H1 (cell line): ENCODE data around the gene SCAPER. TPM values are rescaled to one million over a fixed set of nuclear protein-coding genes. Genes with fewer than 3 reads are reported as not detected.

ENCODE experiments used
- SP4 ChIP-seq: IDR thresholded peaks from 2 replicates; pipeline ENCODE4 v1.6.1; 2012; ENCODE audit warnings: low read length, inconsistent platforms
- polyA plus RNA-seq, 7 experiments: library from polyadenylated mRNA; depleted of rRNA in 3 of 7; stranded (reverse) in 5 of 7; unstranded in 2 of 7; fragments of >200 nt in 5 of 7; fragments of 200-250 nt in 2 of 7; gene quantifications; 1 replicate in 5 of 7; 2 replicates in 1 of 7; 4 replicates in 1 of 7; pipeline versions ENCODE4 v1.2.1 to v1.2.3, GENCODE V29; 2011 to 2013; ENCODE audit warnings: missing spikeins in 2 of 7, mixed read lengths in 2 of 7
- total RNA-seq: library from RNA; stranded (reverse); fragmentation: NEBNext Ultra II Directional; extraction: Animal tissue kit (Norgen Biotek cat#: 25700); gene quantifications from 2 replicates; pipeline ENCODE4 v1.2.1, GENCODE V29; 2021

Gene SCAPER
- total and polyA plus RNA-seq, 2 of the 8 experiments (the other 6 are each of a cell fraction or from before 2014, with no cell fraction given) = 1.6 to 6.8 TPM

GRCh38 chr15:76320012-76320411, 585.1 kb downstream of the SCAPER start (continued):
- TF ChIP-seq SP4 = no peak
- TF ChIP-seq, all 59 proteins: peak for 0
